NB4 (cell line): Measurements from ENCODE around the gene GFAP.

Experiments
- POLR2A ChIP-seq: IDR thresholded peaks from 2 replicates; pipeline ENCODE4 v1.6.1; 2011; ENCODE audit warnings: mild to moderate bottlenecking; ENCODE audit not compliant: insufficient read length; ENCODE audit errors: extremely low read depth
- TF ChIP-seq, protein P1 (sequence below): IDR thresholded peaks from one replicate; pipeline ENCODE4 v1.5.1; 2012; ENCODE audit warnings: low read depth, low read length

DNA sequence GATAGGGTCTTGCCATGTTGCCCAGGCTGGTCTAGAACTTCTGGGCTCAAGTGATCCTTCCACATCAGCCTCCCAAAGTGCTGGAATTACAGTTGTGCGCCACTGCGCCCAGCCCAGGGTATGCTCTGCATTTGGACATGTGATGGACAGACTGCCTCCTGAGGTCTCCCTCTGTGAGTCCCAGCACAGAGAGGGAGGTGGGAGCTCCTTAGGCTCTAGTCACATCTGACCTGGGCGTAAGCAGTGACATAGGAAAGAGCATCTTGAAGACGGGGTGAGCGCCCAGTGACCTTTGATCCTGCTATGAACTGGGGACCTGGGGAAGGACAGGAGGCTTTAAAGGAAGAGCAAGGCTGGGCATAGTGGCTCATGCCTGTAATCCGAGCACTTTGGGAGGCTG is 2.2 kb upstream of the GFAP start:
- TF ChIP-seq POLR2A = no peak
- TF ChIP-seq, protein P1, sequence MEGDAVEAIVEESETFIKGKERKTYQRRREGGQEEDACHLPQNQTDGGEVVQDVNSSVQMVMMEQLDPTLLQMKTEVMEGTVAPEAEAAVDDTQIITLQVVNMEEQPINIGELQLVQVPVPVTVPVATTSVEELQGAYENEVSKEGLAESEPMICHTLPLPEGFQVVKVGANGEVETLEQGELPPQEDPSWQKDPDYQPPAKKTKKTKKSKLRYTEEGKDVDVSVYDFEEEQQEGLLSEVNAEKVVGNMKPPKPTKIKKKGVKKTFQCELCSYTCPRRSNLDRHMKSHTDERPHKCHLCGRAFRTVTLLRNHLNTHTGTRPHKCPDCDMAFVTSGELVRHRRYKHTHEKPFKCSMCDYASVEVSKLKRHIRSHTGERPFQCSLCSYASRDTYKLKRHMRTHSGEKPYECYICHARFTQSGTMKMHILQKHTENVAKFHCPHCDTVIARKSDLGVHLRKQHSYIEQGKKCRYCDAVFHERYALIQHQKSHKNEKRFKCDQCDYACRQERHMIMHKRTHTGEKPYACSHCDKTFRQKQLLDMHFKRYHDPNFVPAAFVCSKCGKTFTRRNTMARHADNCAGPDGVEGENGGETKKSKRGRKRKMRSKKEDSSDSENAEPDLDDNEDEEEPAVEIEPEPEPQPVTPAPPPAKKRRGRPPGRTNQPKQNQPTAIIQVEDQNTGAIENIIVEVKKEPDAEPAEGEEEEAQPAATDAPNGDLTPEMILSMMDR = no peak
